SH-SY5Y (cell line): ENCODE results near the gene ZBTB20.

ENCODE experiments used
- GATA2 ChIP-seq: IDR thresholded peaks from 2 replicates; pipeline ENCODE4 v1.6.1; 2011; ENCODE audit warnings: mild to moderate bottlenecking, low read depth, low read length
- GATA3 ChIP-seq: IDR thresholded peaks from 2 replicates; pipeline ENCODE4 v1.6.1; 2011; ENCODE audit warnings: low read depth, mild to moderate bottlenecking, low read length, moderate library complexity

- TF ChIP-seq GATA2 (no peak), GATA3 (no peak)
These were observed 376.2 kb downstream of the ZBTB20 start for GRCh38 chr3:114770874-114771273.
